WTC11 (cell line): ENCODE results near the gene TMEM120A. TPM values are rescaled to one million over a fixed set of nuclear protein-coding genes. Genes with fewer than 3 reads are reported as not detected.

ENCODE experiments used
- ATAC-seq: fragments of 200-7000 bp; cut with Tn5 transposase; 2 replicates; pipeline ENCODE4 v1.10.0; 2021; ENCODE audit warnings: mild to moderate bottlenecking, moderate library complexity
- CTCF ChIA-PET: fragments of 300-600 bp; sonication (Branson Sonifier 250); formaldehyde crosslinking; loops from one replicate; lab custom pipeline; 2021; ENCODE audit warnings: antibody characterized with exemption; lab: Charles Lee
- POLR2A ChIA-PET: fragments of 350-600 bp; sonication (Branson Sonifier 250); formaldehyde crosslinking; loops from one replicate; lab custom pipeline; 2021; ENCODE audit warnings: antibody characterized with exemption; lab: Charles Lee
- DNase-seq: peaks from one replicate; pipeline ENCODE4 v3.0.0; 2021; ENCODE audit warnings: low spot score
- H3K27ac Mint-ChIP-seq: 2 replicates; pipeline ENCODE4 v1.8.0; 2021; ENCODE audit warnings: mixed read lengths
- H3K27me3 Mint-ChIP-seq: 2 replicates; pipeline ENCODE4 v1.8.0; 2021; ENCODE audit warnings: low read depth, mild to moderate bottlenecking, moderate library complexity, mixed read lengths
- H3K36me3 Mint-ChIP-seq: 2 replicates; pipeline ENCODE4 v1.8.0; 2021; ENCODE audit warnings: mixed read lengths
- H3K4me1 Mint-ChIP-seq: 2 replicates; pipeline ENCODE4 v1.8.0; 2022; ENCODE audit warnings: mixed read lengths
- H3K4me3 Mint-ChIP-seq: 2 replicates; pipeline ENCODE4 v1.8.0; 2021; ENCODE audit warnings: mild to moderate bottlenecking, moderate library complexity, mixed read lengths
- H3K9me3 Mint-ChIP-seq: 2 replicates; pipeline ENCODE4 v1.8.0; 2021; ENCODE audit warnings: mixed read lengths
- EMX1 ChIP-seq: fragments of 250-450 bp; sonication (Bioruptor Pico); IDR thresholded peaks from 2 replicates; pipeline ENCODE4 v1.8.0; 2021; ENCODE audit warnings: mild to moderate bottlenecking
- GABPB1 ChIP-seq: sonication (generic); formaldehyde crosslinking; IDR thresholded peaks from 2 replicates; pipeline ENCODE4 v1.8.1; 2023; ENCODE audit warnings: mild to moderate bottlenecking, missing genetic modification reagents
- JAZF1 ChIP-seq: fragments of 250-450 bp; sonication (Bioruptor Pico); IDR thresholded peaks from 2 replicates; pipeline ENCODE4 v1.9.0; 2021; ENCODE audit warnings: moderate library complexity, mild to moderate bottlenecking, inconsistent platforms
- NFATC4 ChIP-seq: fragments of 250-450 bp; sonication (Bioruptor Pico); IDR thresholded peaks from 2 replicates; pipeline ENCODE4 v1.9.0; 2021; ENCODE audit warnings: mild to moderate bottlenecking
- SMAD3 ChIP-seq: sonication (generic); formaldehyde crosslinking; IDR thresholded peaks from 2 replicates; pipeline ENCODE4 v1.8.0; 2022; ENCODE audit warnings: missing genetic modification reagents, mild to moderate bottlenecking, borderline replicate concordance
- SOX15 ChIP-seq: fragments of 250-450 bp; sonication (Bioruptor Pico); IDR thresholded peaks from 2 replicates; pipeline ENCODE4 v1.9.0; 2021; ENCODE audit warnings: mild to moderate bottlenecking
- TEAD4 ChIP-seq: sonication (generic); formaldehyde crosslinking; IDR thresholded peaks from 2 replicates; pipeline ENCODE4 v1.8.0; 2022; ENCODE audit warnings: mild to moderate bottlenecking, missing genetic modification reagents
- ZBTB21 ChIP-seq: sonication (generic); formaldehyde crosslinking; IDR thresholded peaks from 2 replicates; pipeline ENCODE4 v1.8.1; 2023; ENCODE audit warnings: mild to moderate bottlenecking, missing genetic modification reagents, borderline replicate concordance
- ZNF317 ChIP-seq: sonication (generic); formaldehyde crosslinking; IDR thresholded peaks from 2 replicates; pipeline ENCODE4 v1.8.1; 2023; ENCODE audit warnings: low read depth, mild to moderate bottlenecking, moderate library complexity, missing genetic modification reagents, borderline replicate concordance
- total RNA-seq: library from RNA; stranded (reverse); gene quantifications from 3 replicates; pipeline ENCODE4 v1.2.3, GENCODE V29; 2021
- TF ChIP-seq, protein P1 (sequence below): sonication (generic); formaldehyde crosslinking; IDR thresholded peaks from 2 replicates; pipeline ENCODE4 v1.8.1; 2023; ENCODE audit warnings: mild to moderate bottlenecking, missing genetic modification reagents, moderate library complexity
- TF ChIP-seq, protein P2 (sequence below): sonication (generic); formaldehyde crosslinking; IDR thresholded peaks from 2 replicates; pipeline ENCODE4 v1.8.0; 2022; ENCODE audit warnings: mild to moderate bottlenecking, missing genetic modification reagents
- TF ChIP-seq, protein P3 (sequence below): sonication (generic); formaldehyde crosslinking; IDR thresholded peaks from 2 replicates; pipeline ENCODE4 v1.8.0; 2022; ENCODE audit warnings: missing genetic modification reagents
- TF ChIP-seq, protein P4 (sequence below): sonication (generic); formaldehyde crosslinking; IDR thresholded peaks from 2 replicates; pipeline ENCODE4 v1.8.1; 2023; ENCODE audit warnings: mild to moderate bottlenecking, missing genetic modification reagents
- TF ChIP-seq, protein P5 (sequence below): sonication (generic); formaldehyde crosslinking; IDR thresholded peaks from 2 replicates; pipeline ENCODE4 v1.8.1; 2023; ENCODE audit warnings: mild to moderate bottlenecking, missing genetic modification reagents, moderate library complexity

TMEM120A gene
- total RNA-seq, 1 experiment from 2014 or later: 21.9 TPM

DNA sequence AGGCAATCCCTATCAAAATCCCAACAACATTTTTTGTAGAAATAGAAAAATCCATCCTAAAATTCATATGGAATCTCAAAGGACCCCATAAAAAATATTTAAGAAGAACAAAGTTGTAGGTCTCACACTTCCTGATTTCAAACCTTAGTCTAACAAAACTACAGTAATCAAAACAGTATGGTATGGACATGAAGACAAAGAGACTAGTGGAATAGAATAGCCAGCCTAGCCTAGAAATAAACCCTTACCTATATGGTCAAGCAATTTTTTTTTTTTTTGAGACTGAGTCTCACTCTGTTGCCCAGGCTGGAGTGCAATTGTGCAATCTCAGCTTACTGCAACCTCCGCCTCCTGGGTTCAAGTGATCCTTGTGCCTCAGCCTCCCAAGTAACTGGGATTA is 3.6 kb upstream of the TMEM120A start:
- ChIA-PET POLR2A (no interaction called here), CTCF (no interaction called here)
- DNase-seq (no peak), ATAC-seq (no peak)
- H3K27me3 Mint-ChIP-seq: no peaks in the 10 kb centered on the region
- TF ChIP-seq, protein P1, sequence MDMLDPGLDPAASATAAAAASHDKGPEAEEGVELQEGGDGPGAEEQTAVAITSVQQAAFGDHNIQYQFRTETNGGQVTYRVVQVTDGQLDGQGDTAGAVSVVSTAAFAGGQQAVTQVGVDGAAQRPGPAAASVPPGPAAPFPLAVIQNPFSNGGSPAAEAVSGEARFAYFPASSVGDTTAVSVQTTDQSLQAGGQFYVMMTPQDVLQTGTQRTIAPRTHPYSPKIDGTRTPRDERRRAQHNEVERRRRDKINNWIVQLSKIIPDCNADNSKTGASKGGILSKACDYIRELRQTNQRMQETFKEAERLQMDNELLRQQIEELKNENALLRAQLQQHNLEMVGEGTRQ (CRISPR knock-in tag): no peak
- no peak for TF ChIP-seq GABPB1 (CRISPR knock-in tag)
- no peak for TF ChIP-seq NFATC4 (CRISPR knock-in tag)
- no peak for TF ChIP-seq EMX1 (CRISPR knock-in tag)
- no peak for TF ChIP-seq ZNF317 (CRISPR knock-in tag)
- TF ChIP-seq JAZF1: no peak
- TF ChIP-seq, protein P2, sequence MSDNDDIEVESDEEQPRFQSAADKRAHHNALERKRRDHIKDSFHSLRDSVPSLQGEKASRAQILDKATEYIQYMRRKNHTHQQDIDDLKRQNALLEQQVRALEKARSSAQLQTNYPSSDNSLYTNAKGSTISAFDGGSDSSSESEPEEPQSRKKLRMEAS (CRISPR knock-in tag): no peak
- TF ChIP-seq SOX15 (CRISPR knock-in tag): no peak
- TF ChIP-seq, protein P3, sequence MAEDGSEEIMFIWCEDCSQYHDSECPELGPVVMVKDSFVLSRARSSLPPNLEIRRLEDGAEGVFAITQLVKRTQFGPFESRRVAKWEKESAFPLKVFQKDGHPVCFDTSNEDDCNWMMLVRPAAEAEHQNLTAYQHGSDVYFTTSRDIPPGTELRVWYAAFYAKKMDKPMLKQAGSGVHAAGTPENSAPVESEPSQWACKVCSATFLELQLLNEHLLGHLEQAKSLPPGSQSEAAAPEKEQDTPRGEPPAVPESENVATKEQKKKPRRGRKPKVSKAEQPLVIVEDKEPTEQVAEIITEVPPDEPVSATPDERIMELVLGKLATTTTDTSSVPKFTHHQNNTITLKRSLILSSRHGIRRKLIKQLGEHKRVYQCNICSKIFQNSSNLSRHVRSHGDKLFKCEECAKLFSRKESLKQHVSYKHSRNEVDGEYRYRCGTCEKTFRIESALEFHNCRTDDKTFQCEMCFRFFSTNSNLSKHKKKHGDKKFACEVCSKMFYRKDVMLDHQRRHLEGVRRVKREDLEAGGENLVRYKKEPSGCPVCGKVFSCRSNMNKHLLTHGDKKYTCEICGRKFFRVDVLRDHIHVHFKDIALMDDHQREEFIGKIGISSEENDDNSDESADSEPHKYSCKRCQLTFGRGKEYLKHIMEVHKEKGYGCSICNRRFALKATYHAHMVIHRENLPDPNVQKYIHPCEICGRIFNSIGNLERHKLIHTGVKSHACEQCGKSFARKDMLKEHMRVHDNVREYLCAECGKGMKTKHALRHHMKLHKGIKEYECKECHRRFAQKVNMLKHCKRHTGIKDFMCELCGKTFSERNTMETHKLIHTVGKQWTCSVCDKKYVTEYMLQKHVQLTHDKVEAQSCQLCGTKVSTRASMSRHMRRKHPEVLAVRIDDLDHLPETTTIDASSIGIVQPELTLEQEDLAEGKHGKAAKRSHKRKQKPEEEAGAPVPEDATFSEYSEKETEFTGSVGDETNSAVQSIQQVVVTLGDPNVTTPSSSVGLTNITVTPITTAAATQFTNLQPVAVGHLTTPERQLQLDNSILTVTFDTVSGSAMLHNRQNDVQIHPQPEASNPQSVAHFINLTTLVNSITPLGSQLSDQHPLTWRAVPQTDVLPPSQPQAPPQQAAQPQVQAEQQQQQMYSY (CRISPR knock-in tag): no peak
- no peak for TF ChIP-seq TEAD4 (CRISPR knock-in tag)
- no peak for TF ChIP-seq ZBTB21 (CRISPR knock-in tag)
- TF ChIP-seq, protein P4, sequence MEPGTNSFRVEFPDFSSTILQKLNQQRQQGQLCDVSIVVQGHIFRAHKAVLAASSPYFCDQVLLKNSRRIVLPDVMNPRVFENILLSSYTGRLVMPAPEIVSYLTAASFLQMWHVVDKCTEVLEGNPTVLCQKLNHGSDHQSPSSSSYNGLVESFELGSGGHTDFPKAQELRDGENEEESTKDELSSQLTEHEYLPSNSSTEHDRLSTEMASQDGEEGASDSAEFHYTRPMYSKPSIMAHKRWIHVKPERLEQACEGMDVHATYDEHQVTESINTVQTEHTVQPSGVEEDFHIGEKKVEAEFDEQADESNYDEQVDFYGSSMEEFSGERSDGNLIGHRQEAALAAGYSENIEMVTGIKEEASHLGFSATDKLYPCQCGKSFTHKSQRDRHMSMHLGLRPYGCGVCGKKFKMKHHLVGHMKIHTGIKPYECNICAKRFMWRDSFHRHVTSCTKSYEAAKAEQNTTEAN (CRISPR knock-in tag): no peak
- H3K4me3 Mint-ChIP-seq: no peak overlapping the region
- no peaks in the 10 kb centered on the region for H3K9me3 Mint-ChIP-seq
- H3K36me3 Mint-ChIP-seq: peaks cover 4% of the 10 kb centered on the region; the same call in 1 of the 2 replicates
- no peak overlapping the region for H3K27ac Mint-ChIP-seq
- peaks cover 7% of the 10 kb centered on the region for H3K4me1 Mint-ChIP-seq

DNA sequence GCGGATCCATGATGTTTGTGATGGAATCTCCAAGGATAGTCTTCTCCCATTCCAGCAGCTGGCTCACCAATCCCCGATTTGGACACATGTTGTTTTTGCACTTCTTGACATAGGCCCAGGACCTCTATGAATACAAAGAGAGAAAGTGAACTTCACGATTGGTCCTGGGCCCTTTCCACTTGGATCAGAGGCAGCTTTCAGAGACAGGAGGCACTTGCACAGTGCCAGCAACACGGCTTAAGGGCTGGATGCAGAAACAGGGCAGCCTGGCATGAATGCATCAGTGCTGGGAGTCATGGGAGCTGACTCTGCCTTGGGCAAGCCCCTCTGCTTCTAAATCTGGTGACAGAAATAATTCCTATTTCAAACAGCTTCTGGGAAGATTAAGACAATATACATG is 2.1 kb upstream of the TMEM120A start:
- ATAC-seq (no peak), DNase-seq (no peak)
- POLR2A ChIA-PET: no interaction called here
- Mint-ChIP-seq H3K9me3 (no peaks in the 10 kb centered on the region), H3K36me3 (peaks cover 2% of the 10 kb centered on the region; the same call in 1 of the 2 replicates), H3K4me3 (no peak overlapping the region), H3K4me1 (peaks cover 9% of the 10 kb centered on the region), H3K27ac (peak overlapping the region; percentile 11; the same call in 1 of the 2 replicates), H3K27me3 (no peaks in the 10 kb centered on the region)
- TF ChIP-seq, protein P5, sequence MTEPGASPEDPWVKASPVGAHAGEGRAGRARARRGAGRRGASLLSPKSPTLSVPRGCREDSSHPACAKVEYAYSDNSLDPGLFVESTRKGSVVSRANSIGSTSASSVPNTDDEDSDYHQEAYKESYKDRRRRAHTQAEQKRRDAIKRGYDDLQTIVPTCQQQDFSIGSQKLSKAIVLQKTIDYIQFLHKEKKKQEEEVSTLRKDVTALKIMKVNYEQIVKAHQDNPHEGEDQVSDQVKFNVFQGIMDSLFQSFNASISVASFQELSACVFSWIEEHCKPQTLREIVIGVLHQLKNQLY (CRISPR knock-in tag): no peak
- CTCF ChIA-PET: interaction anchor here (1.5 kb wide), 1 partner anchor 24 kb away, joined by 5 read pairs; no protein-coding TSS in a partner anchor

DNA sequence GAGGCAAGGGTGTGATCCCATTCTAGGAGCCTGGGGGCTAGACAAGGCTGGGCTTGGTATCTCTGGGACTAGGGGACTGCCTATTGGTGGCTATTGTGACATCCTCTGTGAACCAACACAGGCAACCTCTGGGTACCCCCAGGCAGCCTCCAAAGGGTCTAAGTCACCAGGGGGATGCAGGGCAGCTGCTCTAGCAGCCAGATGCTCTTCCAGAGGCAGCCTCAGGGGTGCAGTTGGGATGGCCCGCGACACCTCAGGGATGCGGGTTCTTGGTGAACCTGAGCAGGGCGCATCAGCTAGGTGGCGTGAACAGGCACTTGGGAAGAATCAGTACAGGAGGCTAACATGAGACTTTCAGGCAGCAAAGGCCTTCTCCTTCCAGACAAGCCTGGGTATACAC is 1.6 kb upstream of the TMEM120A start:
- Mint-ChIP-seq H3K27ac (no peak overlapping the region), H3K27me3 (no peaks in the 10 kb centered on the region), H3K36me3 (peaks cover 2% of the 10 kb centered on the region; the same call in 1 of the 2 replicates), H3K4me3 (no peak overlapping the region)
- CTCF ChIA-PET: interaction anchor here (1.5 kb wide), 1 partner anchor 24 kb away, joined by 5 read pairs; no protein-coding TSS in a partner anchor
- DNase-seq: no peak
- POLR2A ChIA-PET: no interaction called here
- no peak for TF ChIP-seq SMAD3
- TF ChIP-seq, all 79 proteins: peak for 0
- Mint-ChIP-seq H3K4me1 (peaks cover 11% of the 10 kb centered on the region), H3K9me3 (no peaks in the 10 kb centered on the region)
- ATAC-seq: no peak
